Stimulated activated CD4-positive, alpha-beta T cell treated with anti-CD3 and anti-CD28 coated beads, Interleukin-1b, Interleukin-23, amount 100 ng/mL, for 1 hour (primary cell): ENCODE measurements around the gene PLCXD1.
"Not testable (repeated sequence)": the region's sequence is repeated elsewhere in the genome, so short reads cannot be mapped to it uniquely, and the experiment has no call there.

Experiments
- DNase-seq, 2 donors: peaks; one replicate each; pipeline ENCODE4 v3.0.0-alpha.2; 2020; ENCODE audit warnings: low read depth in 2 of 2

PLCXD1 gene

GRCh38 chrX:350148-350533, 69.0 kb downstream of the PLCXD1 start:
- no peak for DNase-seq

- no peak for DNase-seq
These were observed 69.5 kb downstream of the PLCXD1 start for GRCh38 chrX:350534-351323.

GRCh38 chrX:351324-351641, 70.1 kb downstream of the PLCXD1 start:
- not testable (repeated sequence) for DNase-seq

DNA sequence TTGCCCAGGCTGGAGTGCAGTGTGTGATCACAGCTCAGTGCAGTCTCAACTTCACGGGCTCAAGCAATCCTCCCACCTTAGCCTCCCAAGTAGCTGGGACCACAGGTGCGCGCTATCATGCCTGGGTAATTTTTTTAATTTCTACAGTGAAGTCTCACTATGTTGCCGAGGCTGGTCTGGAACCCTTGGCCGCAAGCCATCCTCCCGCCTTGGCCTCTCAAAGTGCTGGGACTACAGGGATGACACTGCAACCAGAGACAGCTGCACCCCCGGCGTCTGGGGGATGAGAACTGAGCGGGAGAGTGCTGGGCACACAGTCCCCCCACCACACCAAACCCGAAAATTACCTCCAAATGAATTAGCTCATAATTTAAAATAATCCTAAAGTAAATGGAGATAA, 70.6 kb downstream of the PLCXD1 start:
- DNase-seq: no peak

DNA sequence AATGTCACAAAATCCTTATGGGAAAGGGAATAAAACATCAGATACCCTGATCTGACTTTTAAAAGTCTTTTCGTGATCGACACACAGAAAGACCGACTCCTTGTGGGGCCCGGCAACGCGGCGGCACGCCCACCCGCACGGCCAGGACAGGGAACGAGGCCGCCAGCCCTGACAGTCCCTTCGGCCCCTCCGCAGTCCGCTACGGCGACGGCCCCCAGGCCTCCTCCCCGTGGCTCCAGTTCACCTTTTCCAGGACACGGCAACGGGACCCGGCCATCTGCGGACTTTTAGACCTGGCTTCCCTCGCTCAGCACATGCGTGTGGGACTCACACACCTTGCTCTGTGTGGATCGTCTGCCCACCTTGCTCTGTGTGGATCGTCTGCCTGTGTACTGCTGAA, 71.0 kb downstream of the PLCXD1 start:
- DNase-seq: no peak

- no peak for DNase-seq
These were observed 71.6 kb downstream of the PLCXD1 start for GRCh38 chrX:352582-353314.
